CD4-positive, alpha-beta T cell (primary cell): Measurements from ENCODE around the gene PEX13. TPM values are rescaled to one million over a fixed set of nuclear protein-coding genes. Genes with fewer than 3 reads are reported as not detected.

Experiments
- ATAC-seq: fragments of 200-7000 bp; cut with Tn5 transposase; one replicate; pipeline ENCODE4 v1.10.0; 2022; ENCODE audit warnings: mild to moderate bottlenecking; ENCODE audit not compliant: poor library complexity
- CTCF ChIA-PET: fragments of 350-600 bp; sonication (Branson Sonifier 250); formaldehyde crosslinking; loops from one replicate; lab custom pipeline; 2021; ENCODE audit warnings: antibody characterized with exemption, inconsistent platforms; lab: Charles Lee
- POLR2A ChIA-PET: fragments of 350-600 bp; sonication (Branson Sonifier 250); formaldehyde crosslinking; loops from one replicate; lab custom pipeline; 2021; ENCODE audit warnings: antibody characterized with exemption, inconsistent platforms; lab: Charles Lee
- DNase-seq, 14 experiments: peaks; one replicate each; pipeline ENCODE4 v3.0.0-alpha.2; 2013 to 2020; ENCODE audit warnings: mixed read lengths in 2 of 14
- H3K27ac ChIP-seq, 2 donors: one replicate each; pipeline versions ENCODE4 v1.5.1 to v1.7.0; 2013; ENCODE audit warnings: low read length in 2 of 2, low read depth in 1 of 2, mild to moderate bottlenecking in 1 of 2
- H3K27me3 ChIP-seq, 2 experiments: 1 replicate in 1 of 2; 2 replicates in 1 of 2; pipeline versions ENCODE4 v1.6.1 to v1.7.0; 2013; ENCODE audit warnings: low read length in 2 of 2, control low read depth in 1 of 2, mild to moderate bottlenecking in 1 of 2, moderate library complexity in 1 of 2; ENCODE audit not compliant: insufficient read depth in 2 of 2, control insufficient read depth in 1 of 2
- H3K36me3 ChIP-seq: one replicate; pipeline ENCODE4 v1.6.1; 2013; ENCODE audit warnings: low read length, control low read depth; ENCODE audit not compliant: insufficient read depth
- H3K4me1 ChIP-seq: one replicate; pipeline ENCODE4 v1.6.1; 2013; ENCODE audit warnings: low read length, control low read depth; ENCODE audit not compliant: insufficient read depth
- H3K4me3 ChIP-seq: one replicate; pipeline ENCODE4 v1.5.1; 2013; ENCODE audit warnings: mild to moderate bottlenecking, low read length, moderate library complexity
- H3K9me3 ChIP-seq, 2 experiments: 1 replicate in 1 of 2; 2 replicates in 1 of 2; pipeline versions ENCODE4 v1.6.1 to v1.7.0; 2013; ENCODE audit warnings: low read length in 2 of 2, mild to moderate bottlenecking in 2 of 2, control low read depth in 1 of 2, moderate library complexity in 1 of 2; ENCODE audit not compliant: control insufficient read depth in 1 of 2, insufficient read depth in 1 of 2
- H3K27ac Mint-ChIP-seq: one replicate; pipeline ENCODE4 v1.8.0; 2020; ENCODE audit warnings: mixed read lengths
- H3K27me3 Mint-ChIP-seq: one replicate; pipeline ENCODE4 v1.8.0; 2021; ENCODE audit warnings: mixed read lengths
- H3K36me3 Mint-ChIP-seq: one replicate; pipeline ENCODE4 v1.8.0; 2021; ENCODE audit warnings: low read depth, mixed read lengths
- H3K4me1 Mint-ChIP-seq: one replicate; pipeline ENCODE4 v1.8.0; 2021; ENCODE audit warnings: low read depth, mixed read lengths
- H3K4me3 Mint-ChIP-seq: one replicate; pipeline ENCODE4 v1.8.0; 2020; ENCODE audit warnings: mild to moderate bottlenecking, mixed read lengths
- H3K9me3 Mint-ChIP-seq: one replicate; pipeline ENCODE4 v1.8.0; 2020; ENCODE audit warnings: mixed read lengths
- intact Hi-C, 2 experiments: fragments of 100-400 bp; cut with DNase I in 1 of 2; cut with micrococcal nuclease in 1 of 2; formaldehyde crosslinking; loops; one replicate each; pipeline versions ENCODE4 v1.15.1 to v1.9.0; 2023 to 2025; cut with DNase I, micrococcal nuclease
- total RNA-seq, 174 experiments: library from RNA in 2 of 174; stranded (reverse) in 2 of 174; gene quantifications; one replicate each; pipeline ENCODE4 v1.2.3 and lab custom pipeline; 2021 to 2026
- TF ChIP-seq, protein P1 (sequence below): fragments of 200-600 bp; IDR thresholded peaks from one replicate; pipeline ENCODE4 v1.8.0; 2022; ENCODE audit warnings: antibody characterized with exemption, mild to moderate bottlenecking

Gene PEX13
- total RNA-seq, 2 experiments from 2014 or later: 8.6 to 12.2 TPM

- TF ChIP-seq, protein P1, sequence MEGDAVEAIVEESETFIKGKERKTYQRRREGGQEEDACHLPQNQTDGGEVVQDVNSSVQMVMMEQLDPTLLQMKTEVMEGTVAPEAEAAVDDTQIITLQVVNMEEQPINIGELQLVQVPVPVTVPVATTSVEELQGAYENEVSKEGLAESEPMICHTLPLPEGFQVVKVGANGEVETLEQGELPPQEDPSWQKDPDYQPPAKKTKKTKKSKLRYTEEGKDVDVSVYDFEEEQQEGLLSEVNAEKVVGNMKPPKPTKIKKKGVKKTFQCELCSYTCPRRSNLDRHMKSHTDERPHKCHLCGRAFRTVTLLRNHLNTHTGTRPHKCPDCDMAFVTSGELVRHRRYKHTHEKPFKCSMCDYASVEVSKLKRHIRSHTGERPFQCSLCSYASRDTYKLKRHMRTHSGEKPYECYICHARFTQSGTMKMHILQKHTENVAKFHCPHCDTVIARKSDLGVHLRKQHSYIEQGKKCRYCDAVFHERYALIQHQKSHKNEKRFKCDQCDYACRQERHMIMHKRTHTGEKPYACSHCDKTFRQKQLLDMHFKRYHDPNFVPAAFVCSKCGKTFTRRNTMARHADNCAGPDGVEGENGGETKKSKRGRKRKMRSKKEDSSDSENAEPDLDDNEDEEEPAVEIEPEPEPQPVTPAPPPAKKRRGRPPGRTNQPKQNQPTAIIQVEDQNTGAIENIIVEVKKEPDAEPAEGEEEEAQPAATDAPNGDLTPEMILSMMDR: no peak
- intact Hi-C loops: no loop called here
- Mint-ChIP-seq H3K4me3 (no peak overlapping the region), H3K27me3 (no peaks in the 10 kb centered on the region), H3K36me3 (no peaks in the 10 kb centered on the region), H3K9me3 (no peaks in the 10 kb centered on the region), H3K4me1 (no peaks in the 10 kb centered on the region), H3K27ac (no peak overlapping the region)
- DNase-seq (no peak), ATAC-seq (no peak)
- no peaks in the 10 kb centered on the region for H3K36me3 ChIP-seq
- H3K27ac ChIP-seq: no peak overlapping the region
- H3K4me3 ChIP-seq: no peak overlapping the region
- no peaks in the 10 kb centered on the region for H3K9me3 ChIP-seq
- ChIA-PET POLR2A (interaction anchor here (0.6 kb wide), 1 partner anchor 447 kb away, joined by 3 read pairs; no protein-coding TSS in a partner anchor), CTCF (no interaction called here)
- no peaks in the 10 kb centered on the region for H3K4me1 ChIP-seq
- no peaks in the 10 kb centered on the region for H3K27me3 ChIP-seq
These were observed 74.0 kb downstream of the PEX13 start for GRCh38 chr2:61091485-61091884.

GRCh38 chr2:61096438-61096837 lies 78.9 kb downstream of the PEX13 start:
- no peaks in the 10 kb centered on the region for H3K4me1 Mint-ChIP-seq

GRCh38 chr2:61100801-61101200 lies 83.3 kb downstream of the PEX13 start:
- no peaks in the 10 kb centered on the region for H3K4me1 ChIP-seq
- DNase-seq: no peak
- no peak overlapping the region for H3K4me3 ChIP-seq
- intact Hi-C loops: no loop called here
- no peaks in the 10 kb centered on the region for H3K36me3 Mint-ChIP-seq
- no peaks in the 10 kb centered on the region for H3K27me3 Mint-ChIP-seq
- no peaks in the 10 kb centered on the region for H3K9me3 Mint-ChIP-seq
- H3K27me3 ChIP-seq: no peaks in the 10 kb centered on the region
- H3K4me3 Mint-ChIP-seq: no peak overlapping the region
- TF ChIP-seq, protein P1: no peak
- H3K9me3 ChIP-seq: no peaks in the 10 kb centered on the region
- ChIA-PET POLR2A (no interaction called here), CTCF (no interaction called here)
- H3K27ac Mint-ChIP-seq: no peak overlapping the region
- no peak for ATAC-seq
- H3K36me3 ChIP-seq: peaks cover 4% of the 10 kb centered on the region
- no peaks in the 10 kb centered on the region for H3K4me1 Mint-ChIP-seq
- H3K27ac ChIP-seq: no peak overlapping the region

More at GRCh38 chr2:61096438-61096837, 78.9 kb downstream of the PEX13 start:
- no peak for ATAC-seq
- H3K27me3 ChIP-seq: no peaks in the 10 kb centered on the region
- no peak overlapping the region for H3K4me3 Mint-ChIP-seq
- intact Hi-C loops: no loop called here
- no peaks in the 10 kb centered on the region for H3K9me3 ChIP-seq
- H3K4me3 ChIP-seq: no peak overlapping the region
- CTCF ChIA-PET: no interaction called here
- no peaks in the 10 kb centered on the region for H3K9me3 Mint-ChIP-seq
- no peaks in the 10 kb centered on the region for H3K36me3 ChIP-seq
- TF ChIP-seq, protein P1: no peak
- POLR2A ChIA-PET: no interaction called here
- H3K27me3 Mint-ChIP-seq: no peaks in the 10 kb centered on the region
- no peaks in the 10 kb centered on the region for H3K36me3 Mint-ChIP-seq
- no peaks in the 10 kb centered on the region for H3K4me1 ChIP-seq
- H3K27ac Mint-ChIP-seq: no peak overlapping the region
- no peak for DNase-seq
- H3K27ac ChIP-seq: no peak overlapping the region

Other genes with a start within 250 kb of the PEX13 start
- gene REL, start 136.1 kb upstream of the PEX13 start, total RNA-seq: 10 to 100 TPM; 91.9 to 99.9 TPM
- gene PUS10, start 535 bp downstream of the PEX13 start, total RNA-seq: 1 to 10 TPM; 2.0 to 2.6 TPM
- 1 to 10 TPM; 1.1 to 1.3 TPM for gene SANBR, start 48.2 kb downstream of the PEX13 start, total RNA-seq
- 1 to 10 TPM; 1.7 to 2.0 TPM for gene C2orf74, start 144.5 kb downstream of the PEX13 start, total RNA-seq